Measurements from ENCODE around the gene KLHL13.
"Not testable (repeated sequence)": the region's sequence is repeated elsewhere in the genome, so short reads cannot be mapped to it uniquely, and the experiment has no call there.

KLHL13 gene

DNA sequence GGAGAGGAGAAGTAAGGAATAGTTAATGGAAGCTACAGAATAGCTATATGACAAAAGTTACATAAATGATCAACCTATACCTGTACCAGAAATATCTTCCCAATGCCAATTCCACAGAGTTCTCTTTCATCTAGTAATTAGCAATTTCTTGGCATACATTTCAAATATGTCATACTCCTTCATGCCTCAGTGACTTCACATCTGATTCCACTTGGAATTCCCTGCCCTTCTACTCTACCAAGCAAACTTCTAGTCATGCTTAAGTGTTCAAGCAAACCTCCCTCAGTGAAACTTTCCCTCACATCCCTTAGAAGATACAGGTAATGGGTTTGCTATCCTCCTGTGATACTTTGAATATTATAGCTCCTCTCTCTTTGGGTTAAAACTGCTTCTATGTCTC lies 127.1 kb downstream of the KLHL13 start:
- no peak for DNase-seq

- DNase-seq: no peak
Measured at GRCh38 chrX:117987373-117987772, 129.2 kb downstream of the KLHL13 start.

- no peak for DNase-seq
Measured at GRCh38 chrX:117985241-117985640, 131.4 kb downstream of the KLHL13 start.

DNA sequence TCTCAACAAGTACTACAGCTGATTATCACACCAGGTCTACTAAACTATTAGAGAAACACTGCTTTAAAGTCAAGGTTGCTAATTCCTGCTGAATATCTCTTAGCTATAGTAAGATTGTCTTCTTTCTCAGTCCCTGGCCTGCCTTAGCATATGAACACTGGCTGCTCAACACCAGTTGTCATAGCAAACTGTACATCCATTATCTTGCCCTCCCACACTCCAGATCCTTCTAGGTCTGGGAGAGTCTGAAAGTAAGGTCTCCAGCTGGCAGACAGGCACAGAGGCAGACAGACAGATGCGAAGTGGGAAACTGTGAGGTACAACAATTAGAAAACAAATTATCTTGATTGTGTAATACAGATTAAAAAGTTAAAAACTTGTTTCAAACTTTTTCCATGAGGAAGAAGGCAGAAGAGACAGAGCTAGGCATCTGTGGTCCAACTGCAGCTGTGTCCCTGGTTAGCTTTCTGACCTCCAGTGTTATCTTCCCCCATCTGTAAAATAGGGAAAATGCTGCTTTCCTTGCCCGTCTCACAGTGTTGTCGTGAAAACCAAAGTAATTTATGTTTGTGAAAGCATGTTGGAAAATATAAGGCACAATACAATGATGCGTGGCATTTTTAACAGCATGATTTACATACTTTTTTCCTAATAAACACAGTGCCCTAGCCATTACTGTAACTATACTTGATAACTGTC lies 133.8 kb downstream of the KLHL13 start:
- DNase-seq: no peak

- DNase-seq: no peak
Measured at GRCh38 chrX:117978402-117978801, 138.2 kb downstream of the KLHL13 start.

DNA sequence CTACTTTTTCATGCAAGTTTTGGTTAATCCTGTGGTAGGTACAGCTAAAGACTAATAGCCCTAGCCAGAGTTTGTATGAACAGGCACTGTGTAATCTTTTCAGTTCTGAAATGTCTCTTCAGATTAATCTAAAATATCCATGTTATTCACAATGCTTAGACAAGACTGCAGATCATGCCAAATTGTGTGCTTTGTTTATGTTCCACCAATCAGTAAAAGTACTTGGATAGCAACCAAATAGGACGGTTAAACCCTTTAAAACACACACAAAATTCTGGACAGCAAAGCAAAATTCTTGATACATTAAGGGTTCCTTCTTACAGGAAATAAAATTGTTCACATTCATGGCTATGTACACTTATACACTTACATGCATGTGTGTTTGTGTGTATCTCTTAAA lies 139.1 kb downstream of the KLHL13 start:
- DNase-seq: no peak

GRCh38 chrX:117973110-117973807 lies 143.4 kb downstream of the KLHL13 start:
- no peak for DNase-seq

DNA sequence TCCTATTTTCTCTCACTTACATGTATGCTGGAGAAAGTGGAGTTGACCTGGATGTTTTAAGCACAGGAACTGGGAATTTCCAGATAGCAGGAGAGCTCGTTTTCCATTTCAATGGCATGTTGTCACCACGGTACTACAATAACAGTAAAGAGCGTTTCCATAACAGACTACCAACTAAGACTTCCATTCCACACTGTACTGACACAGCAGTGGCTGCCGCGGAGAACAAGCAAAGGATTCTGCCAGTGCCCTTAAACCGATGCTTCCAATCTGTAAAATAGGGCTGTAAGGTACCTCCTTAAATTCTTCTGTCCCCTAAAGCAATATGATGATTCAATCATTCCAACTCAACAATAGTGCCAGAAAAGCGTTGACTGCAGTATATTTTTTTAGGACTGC lies 143.9 kb downstream of the KLHL13 start:
- DNase-seq: no peak

- DNase-seq: no peak
Measured at GRCh38 chrX:117969782-117970181, 146.8 kb downstream of the KLHL13 start.

DNA sequence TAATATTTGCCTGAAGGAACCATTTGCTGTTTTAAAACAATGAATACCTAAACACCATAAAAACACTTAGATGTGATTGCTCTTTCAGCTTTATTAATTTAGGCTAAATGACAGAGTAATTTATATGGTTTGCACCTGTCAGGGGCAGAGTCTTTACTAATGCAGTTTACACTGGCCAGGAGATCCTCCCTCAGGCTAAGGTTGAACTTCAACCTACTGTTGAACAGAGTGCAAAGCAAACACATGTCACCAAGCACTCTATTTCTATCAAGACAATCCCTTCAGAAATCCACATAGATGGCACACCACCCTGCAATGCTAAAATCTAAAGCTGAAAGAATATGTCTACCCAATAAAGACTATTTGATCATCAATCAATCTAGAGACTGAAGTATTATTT lies 147.3 kb downstream of the KLHL13 start:
- DNase-seq: no peak

DNA sequence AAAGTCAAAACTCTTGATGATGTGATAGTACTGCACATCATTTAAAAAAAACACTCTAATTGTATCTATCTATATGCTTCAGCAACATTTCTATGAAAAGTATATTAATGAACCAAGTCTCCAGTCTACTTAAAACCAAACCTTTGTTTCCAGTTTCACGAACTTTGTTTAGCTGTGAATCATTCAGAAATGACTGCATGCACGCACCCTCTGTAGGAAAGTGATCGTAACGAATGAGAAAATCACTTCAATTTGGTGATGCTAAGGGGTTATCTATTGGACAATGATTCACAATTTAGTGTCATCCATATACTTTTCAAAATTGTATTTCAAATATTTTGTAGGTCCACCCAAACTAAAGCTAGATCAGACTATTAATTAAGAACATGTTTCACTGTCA lies 157.6 kb downstream of the KLHL13 start:
- DNase-seq: no peak

GRCh38 chrX:117957128-117957527 lies 159.5 kb downstream of the KLHL13 start:
- no peak for DNase-seq

DNA sequence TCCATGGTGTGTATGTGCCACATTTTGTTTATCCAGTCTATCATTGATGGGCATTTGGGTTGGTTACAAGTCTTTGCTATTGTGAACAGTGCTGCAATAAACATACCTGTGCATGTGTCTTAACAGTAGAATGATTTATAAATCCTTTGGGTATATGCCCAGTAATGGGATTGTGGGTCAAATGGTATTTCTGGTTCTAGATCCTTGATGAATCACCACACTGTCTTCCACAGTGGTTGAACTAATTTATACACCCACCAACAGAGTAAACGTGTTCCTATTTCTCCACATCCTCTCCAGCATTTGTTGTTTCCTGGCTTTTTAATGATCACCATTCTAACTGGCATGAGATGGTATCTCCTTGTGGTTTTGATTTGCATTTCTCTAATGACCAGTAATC lies 177.3 kb downstream of the KLHL13 start:
- not testable (repeated sequence) for DNase-seq

DNA sequence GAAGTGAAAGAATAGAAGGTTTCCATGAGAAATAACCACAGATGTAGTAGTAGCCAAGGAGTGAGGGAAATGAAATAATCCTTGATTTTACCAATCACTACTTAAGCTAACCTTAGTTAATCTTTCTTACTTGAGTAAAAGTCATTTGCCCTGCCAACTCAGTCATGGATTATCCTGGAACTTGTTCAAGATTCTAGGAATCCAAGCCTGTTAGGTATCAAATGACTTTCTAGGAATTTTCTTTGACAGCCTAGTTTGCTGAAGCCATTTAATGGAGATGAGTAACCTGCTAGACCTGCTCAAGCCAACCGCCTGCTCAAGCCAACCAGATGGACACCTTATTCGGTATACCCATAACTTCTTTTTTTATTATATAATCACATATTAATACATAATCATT lies 180.5 kb downstream of the KLHL13 start:
- no peak for DNase-seq

DNA sequence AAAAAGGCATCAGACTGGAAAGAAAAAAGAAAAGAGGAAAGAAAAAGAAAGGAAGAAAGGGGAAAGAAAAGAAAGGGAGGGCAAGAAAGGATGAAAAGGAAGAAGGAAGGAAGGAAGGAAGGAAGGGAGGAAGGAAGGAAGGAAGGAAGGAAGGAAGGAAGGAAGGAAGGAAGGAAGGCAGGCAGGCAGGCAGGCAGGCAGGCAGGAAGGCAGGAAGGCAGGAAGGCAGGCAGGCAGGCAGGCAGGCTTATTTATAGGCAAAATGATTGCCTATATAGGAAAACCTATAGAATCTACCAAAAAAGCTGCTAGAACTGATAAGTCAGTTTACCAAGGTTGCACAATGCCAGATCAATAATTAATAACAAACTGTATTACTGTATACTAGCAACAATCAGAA lies 186.5 kb downstream of the KLHL13 start:
- not testable (repeated sequence) for DNase-seq

DNA sequence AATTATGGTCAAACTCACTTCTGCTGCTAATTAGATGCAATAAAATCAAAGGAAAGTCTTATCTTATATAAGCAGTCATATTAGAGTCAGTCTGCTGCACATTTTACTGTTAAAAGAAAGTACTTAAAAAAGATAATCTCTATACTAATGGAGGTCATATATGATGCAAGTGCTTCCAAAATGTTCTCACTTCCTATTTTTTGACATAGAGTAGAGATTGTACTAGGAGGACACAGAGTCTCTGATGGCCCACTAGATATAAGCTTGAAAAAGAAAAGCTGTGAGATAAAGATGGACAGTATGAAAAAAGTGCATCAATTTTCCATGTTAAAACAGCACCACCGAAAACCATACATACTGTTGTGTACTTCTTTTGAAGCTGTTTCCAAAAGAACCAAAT lies 196.9 kb downstream of the KLHL13 start:
- DNase-seq: no peak

- DNase-seq: no peak
Measured at GRCh38 chrX:117910216-117910615, 206.4 kb downstream of the KLHL13 start.

GRCh38 chrX:117898226-117898625 lies 218.4 kb downstream of the KLHL13 start:
- no peak for DNase-seq

DNA sequence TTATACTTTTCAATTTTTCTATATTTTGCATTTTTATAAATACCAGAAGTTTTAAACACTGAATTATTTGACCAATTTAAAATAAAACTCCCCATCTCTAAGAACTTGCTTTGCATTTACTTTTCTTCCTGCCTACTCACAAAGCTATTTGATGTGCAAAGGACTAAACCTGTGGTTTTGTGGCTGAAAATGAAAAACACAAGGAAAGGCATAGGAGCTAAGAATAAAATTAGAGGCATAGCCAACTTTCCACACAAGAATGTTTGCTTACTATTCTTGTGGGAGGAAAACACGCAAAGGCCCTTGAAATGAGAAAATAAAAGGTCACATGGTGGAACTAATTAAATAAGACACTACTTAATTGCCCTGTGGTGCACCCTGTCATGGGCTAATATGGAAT lies 221.2 kb downstream of the KLHL13 start:
- DNase-seq: no peak

DNA sequence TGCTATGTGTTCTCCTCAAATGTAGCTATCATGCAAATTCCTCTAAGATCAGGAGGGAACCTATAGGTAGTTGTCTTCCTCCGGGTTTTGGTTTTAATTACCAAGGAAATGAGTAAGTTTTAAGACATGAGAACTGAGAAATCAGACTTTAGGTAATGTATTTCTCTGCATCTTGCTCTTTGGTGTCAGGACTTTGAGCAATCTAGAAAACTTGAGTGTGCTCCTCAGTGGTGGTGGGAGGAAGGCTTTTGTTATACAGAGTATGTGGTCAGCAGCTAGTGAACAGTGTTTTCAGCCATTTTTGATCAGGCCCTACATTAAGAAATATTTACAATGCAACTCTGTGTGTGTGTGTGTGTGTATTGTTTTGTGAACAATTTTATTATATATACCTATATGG lies 224.1 kb downstream of the KLHL13 start:
- no peak for DNase-seq

DNA sequence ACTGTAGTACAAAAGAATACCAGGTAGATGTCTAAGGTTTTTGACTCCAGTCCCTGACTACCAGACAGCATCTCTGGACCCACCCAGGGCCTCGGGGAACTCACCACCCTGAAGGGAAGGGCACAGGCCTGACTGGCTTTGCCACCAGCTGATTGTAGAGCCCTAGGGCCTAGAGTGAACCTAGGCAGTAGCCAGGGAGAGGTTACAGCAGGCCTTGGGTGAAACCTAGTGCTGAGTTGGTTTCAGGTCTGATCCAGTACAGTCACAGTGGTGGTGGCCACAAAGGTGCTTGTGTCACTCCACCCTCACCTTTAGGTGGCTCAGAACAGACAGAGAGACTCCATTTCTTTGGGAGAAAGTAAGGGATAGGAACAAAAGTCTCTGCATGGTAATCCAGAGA lies 244.8 kb downstream of the KLHL13 start:
- DNase-seq: no peak

- no peak for DNase-seq
Measured at GRCh38 chrX:117860517-117860916, 256.1 kb downstream of the KLHL13 start.

DNA sequence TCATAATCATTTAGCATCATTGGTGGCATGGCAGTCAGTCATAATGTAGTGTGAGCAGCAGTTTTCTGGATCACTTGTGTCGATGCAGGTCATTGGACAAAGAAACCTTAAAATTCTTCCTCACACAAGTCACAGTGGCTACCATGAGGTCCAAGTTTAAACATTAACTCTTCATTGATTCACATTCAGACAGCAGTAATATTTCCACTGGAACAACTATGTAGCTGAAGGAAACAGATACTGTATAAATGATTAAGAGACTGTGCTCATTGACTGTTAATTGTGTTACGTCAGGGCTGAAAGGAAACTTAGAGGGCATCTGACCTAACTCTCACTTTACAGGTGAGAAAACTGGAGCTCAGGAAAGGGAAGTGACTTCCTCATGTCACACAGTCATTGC lies 261.8 kb downstream of the KLHL13 start:
- DNase-seq: no peak

DNA sequence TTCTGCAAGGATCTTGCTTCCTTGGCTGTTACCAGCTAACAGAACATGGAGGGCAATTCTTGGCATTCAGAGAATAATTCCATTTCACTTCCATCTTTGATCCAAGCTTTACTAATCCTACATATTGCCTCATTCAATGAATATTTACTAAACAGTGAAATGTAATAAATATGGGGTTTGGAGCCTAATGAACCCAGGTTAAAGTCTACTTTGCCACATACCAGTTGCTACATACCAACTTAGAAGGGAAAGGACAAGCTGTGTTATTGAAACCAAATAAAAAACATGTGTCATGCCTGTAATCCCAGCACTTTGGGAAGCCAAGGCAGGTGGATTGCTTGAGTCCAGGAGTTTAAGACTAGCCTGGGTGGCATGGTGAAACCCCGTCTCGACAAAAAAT lies 265.6 kb downstream of the KLHL13 start:
- DNase-seq: no peak
